Dermis microvascular lymphatic vessel endothelial cell (primary cell): ENCODE data around the gene TTC7B. TPM values are rescaled to one million over a fixed set of nuclear protein-coding genes. Genes with fewer than 3 reads are reported as not detected.

Experiments
- DNase-seq, 2 donors: peaks; one replicate each; pipeline versions ENCODE4 v3.0.0 to v3.0.0-alpha.2; 2010; ENCODE audit warnings: low read depth in 2 of 2
- total RNA-seq: library from RNA; depleted of rRNA; stranded (reverse); fragments of >200 nt; gene quantifications from 2 replicates; pipeline ENCODE4 v1.2.1, GENCODE V29; 2014

Gene TTC7B
- total RNA-seq, 1 donor from 2014 or later, result 13.9 TPM

- DNase-seq, result no peak
Observed at GRCh38 chr14:90491911-90492531, 324.2 kb downstream of the TTC7B start.

GRCh38 chr14:90491221-90491885 lies 324.9 kb downstream of the TTC7B start:
- DNase-seq, result peak; percentile 49

GRCh38 chr14:90490720-90491050 lies 325.5 kb downstream of the TTC7B start:
- DNase-seq, result no peak

GRCh38 chr14:90489916-90490719 lies 326.1 kb downstream of the TTC7B start:
- DNase-seq, result no peak

GRCh38 chr14:90489306-90489705 lies 326.9 kb downstream of the TTC7B start:
- DNase-seq, result no peak

- DNase-seq, result no peak
Observed at GRCh38 chr14:90488256-90488655, 328.0 kb downstream of the TTC7B start.

- DNase-seq, result no peak
Observed at GRCh38 chr14:90487462-90487861, 328.8 kb downstream of the TTC7B start.

GRCh38 chr14:90487031-90487430 lies 329.2 kb downstream of the TTC7B start:
- DNase-seq, result peak in 1 of 2 donors; percentile 60

GRCh38 chr14:90484291-90484690 lies 331.9 kb downstream of the TTC7B start:
- DNase-seq, result no peak

- peak in 1 of 2 donors; percentile 20 for DNase-seq
Observed at GRCh38 chr14:90483571-90483974, 332.7 kb downstream of the TTC7B start.

GRCh38 chr14:90483117-90483516 lies 333.1 kb downstream of the TTC7B start:
- DNase-seq, result no peak

GRCh38 chr14:90475298-90475697 lies 340.9 kb downstream of the TTC7B start:
- DNase-seq, result no peak

Other genes starting within 250 kb of the TTC7B start
- 1.2 and 2.8 TPM in 2 replicates for gene RPS6KA5, start 244.2 kb upstream of the TTC7B start, total RNA-seq